Muscle of leg (tissue), 11 donors: ENCODE data around the gene NDUFS2. TPM values are rescaled to one million over a fixed set of nuclear protein-coding genes. Genes with fewer than 3 reads are reported as not detected.

Experiments
- DNase-seq: peaks from one replicate; pipeline ENCODE4 v3.0.0; 2013
- H3K27ac ChIP-seq: one replicate; pipeline ENCODE4 v1.5.1; 2013; ENCODE audit warnings: mild to moderate bottlenecking, low read length, control low read depth
- H3K27me3 ChIP-seq: one replicate; pipeline ENCODE4 v1.6.1; 2013; ENCODE audit warnings: low read length; ENCODE audit not compliant: control insufficient read depth, insufficient read depth
- H3K36me3 ChIP-seq: one replicate; pipeline ENCODE4 v1.6.1; 2013; ENCODE audit warnings: low read length; ENCODE audit not compliant: control insufficient read depth, insufficient read depth
- H3K4me1 ChIP-seq: one replicate; pipeline ENCODE4 v1.6.1; 2013; ENCODE audit warnings: low read length; ENCODE audit not compliant: control insufficient read depth, insufficient read depth
- H3K4me3 ChIP-seq: one replicate; pipeline ENCODE4 v1.5.1; 2013; ENCODE audit warnings: low read length, control low read depth
- H3K9me3 ChIP-seq: replicated peaks from 2 replicates; pipeline ENCODE4 v1.6.1; 2013; ENCODE audit warnings: low read depth, low read length; ENCODE audit not compliant: control insufficient read depth
- WGBS: methylation state at CpG from one replicate; pipeline ENCODE4 v1.1.5; 2013; ENCODE audit warnings: missing lambda C conversion rate; ENCODE audit not compliant: insufficient coverage; 5-methylcytosine and 5-hydroxymethylcytosine counted together
- polyA plus RNA-seq, 8 donors: library from polyadenylated mRNA; unstranded; fragments of 120-200 nt; gene quantifications; one replicate each; pipeline versions ENCODE4 v1.2.1 to v1.2.3, GENCODE V29; 2013; ENCODE audit warnings: inconsistent platforms in 1 of 8, low replicate concordance in 1 of 8; ENCODE audit not compliant: insufficient read length in 8 of 8, insufficient read depth in 1 of 8
- total RNA-seq: library from RNA; stranded (reverse); fragments of 120-200 nt; gene quantifications from one replicate; pipeline ENCODE4 v1.2.4, GENCODE V29; 2013

NDUFS2 gene
- total and polyA plus RNA-seq, 9 donors = 84.4 to 163 (median 146) TPM

DNA sequence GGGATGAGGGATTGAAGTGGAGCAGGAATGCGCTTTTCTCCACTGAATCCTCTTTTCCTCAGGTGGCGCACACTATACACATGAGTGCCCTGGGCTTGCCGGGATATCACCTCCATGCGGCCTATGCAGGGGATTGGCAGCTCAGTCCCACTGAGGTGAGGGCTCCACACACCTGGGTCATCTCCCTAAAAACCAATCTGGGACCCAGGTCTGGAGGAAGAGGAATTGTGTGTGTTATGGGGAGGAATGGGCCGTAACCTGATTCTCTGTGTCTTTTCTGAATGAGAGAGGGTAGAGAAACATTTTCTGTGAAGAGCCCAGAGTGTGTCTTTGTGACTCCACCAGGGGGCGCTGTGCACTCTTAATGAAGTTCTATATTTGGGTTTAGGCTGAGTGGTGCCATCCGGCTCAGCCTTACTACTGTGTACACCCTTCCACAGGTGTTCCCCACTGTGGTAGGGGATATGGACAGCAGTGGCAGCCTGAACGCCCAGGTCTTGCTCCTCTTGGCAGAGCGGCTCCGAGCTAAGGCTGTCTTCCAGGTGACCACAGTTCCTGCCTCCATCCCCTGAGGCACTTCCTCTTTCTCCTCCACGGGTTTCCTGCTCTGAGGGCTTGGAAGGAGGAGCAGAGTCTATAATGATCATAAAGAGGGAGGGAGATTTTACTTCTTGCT lies 25.2 kb downstream of the NDUFS2 start:
- WGBS = 58% methylated on average over 4 of the region's 11 CpGs
- H3K27me3 ChIP-seq = no peaks in the 10 kb centered on the region
- H3K36me3 ChIP-seq = peaks cover 22% of the 10 kb centered on the region
- peaks cover 27% of the 10 kb centered on the region for H3K4me1 ChIP-seq
- peak; percentile 80 for DNase-seq
- H3K9me3 ChIP-seq = no peaks in the 10 kb centered on the region
- no peak overlapping the region for H3K4me3 ChIP-seq
- H3K27ac ChIP-seq = peak overlapping the region; percentile 47

DNA sequence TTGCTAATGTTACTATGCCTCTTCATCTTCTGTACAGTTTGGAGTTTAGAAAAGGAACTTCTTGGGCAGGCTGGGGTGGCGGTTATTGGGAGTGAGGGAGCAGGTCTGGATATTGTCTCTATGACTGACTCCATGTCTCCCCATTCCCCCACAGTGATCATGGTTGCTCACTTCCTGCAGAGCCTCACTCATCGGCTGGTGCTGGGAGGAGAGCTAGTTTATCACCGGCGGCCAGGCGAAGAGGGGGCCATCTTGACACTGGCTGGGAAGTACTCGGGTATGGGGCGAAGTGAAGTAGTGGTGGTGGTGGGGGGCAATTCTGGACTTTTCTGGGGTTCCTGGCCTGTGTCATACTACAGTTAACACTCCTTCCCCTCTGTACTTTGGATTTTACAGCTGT lies 25.9 kb downstream of the NDUFS2 start:
- no CpG with 5 or more reads among the region's 7 CpGs for WGBS
- DNase-seq = no peak
- H3K27me3 ChIP-seq = no peaks in the 10 kb centered on the region
- no peaks in the 10 kb centered on the region for H3K9me3 ChIP-seq
- H3K27ac ChIP-seq = no peak overlapping the region
- peaks cover 27% of the 10 kb centered on the region for H3K4me1 ChIP-seq
- H3K4me3 ChIP-seq = no peak overlapping the region
- peaks cover 22% of the 10 kb centered on the region for H3K36me3 ChIP-seq

DNA sequence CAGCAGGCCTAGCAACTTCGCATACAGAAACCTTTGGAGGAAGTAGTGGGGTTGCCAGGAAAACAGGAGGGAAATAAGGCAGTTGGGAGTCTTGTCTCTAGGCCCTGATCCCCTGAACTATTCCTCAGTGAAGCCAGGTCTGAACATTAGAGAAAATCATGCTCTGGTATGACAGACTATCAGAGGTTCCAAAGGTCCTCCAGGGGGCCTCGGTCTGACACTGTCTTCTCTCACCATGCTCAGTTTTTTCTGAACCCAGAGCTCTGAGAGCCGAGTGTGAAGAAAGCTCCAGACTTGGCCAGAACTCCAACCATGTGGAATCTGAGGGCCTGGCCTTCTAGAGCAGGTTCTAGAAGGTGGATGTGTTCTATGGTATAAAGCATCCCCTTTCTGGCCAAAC lies 27.7 kb downstream of the NDUFS2 start:
- peaks cover 22% of the 10 kb centered on the region for H3K36me3 ChIP-seq
- H3K9me3 ChIP-seq = no peaks in the 10 kb centered on the region
- no peak overlapping the region for H3K4me3 ChIP-seq
- DNase-seq = no peak
- H3K27ac ChIP-seq = no peak overlapping the region
- H3K4me1 ChIP-seq = peaks cover 27% of the 10 kb centered on the region
- WGBS = no CpG with 5 or more reads among the region's 3 CpGs
- no peaks in the 10 kb centered on the region for H3K27me3 ChIP-seq

DNA sequence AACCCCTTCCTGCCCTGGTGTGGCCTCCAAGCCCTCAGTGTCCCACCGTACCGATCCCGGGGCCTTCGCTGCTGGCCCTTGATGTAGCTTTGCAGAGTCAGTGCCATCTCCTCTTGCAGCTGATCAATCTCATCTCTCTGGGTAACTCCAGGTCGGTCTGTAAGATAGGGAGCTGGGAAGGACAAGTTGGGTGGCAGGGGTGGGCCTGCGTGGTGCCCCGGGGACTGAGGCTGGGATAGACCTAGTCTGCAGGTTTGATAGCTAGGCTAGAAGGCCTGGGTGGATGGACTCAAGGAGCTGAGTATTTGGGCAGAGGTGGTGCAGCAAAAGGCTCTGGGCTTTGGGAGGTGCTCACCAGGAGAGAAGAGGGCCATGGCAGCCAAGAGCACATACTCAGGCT lies 28.6 kb downstream of the NDUFS2 start:
- peaks cover 22% of the 10 kb centered on the region for H3K36me3 ChIP-seq
- H3K27ac ChIP-seq = no peak overlapping the region
- H3K9me3 ChIP-seq = no peaks in the 10 kb centered on the region
- WGBS = 91% methylated on average over 7 of the region's 7 CpGs
- no peak overlapping the region for H3K4me3 ChIP-seq
- no peak for DNase-seq
- H3K27me3 ChIP-seq = no peaks in the 10 kb centered on the region
- H3K4me1 ChIP-seq = peaks cover 20% of the 10 kb centered on the region

DNA sequence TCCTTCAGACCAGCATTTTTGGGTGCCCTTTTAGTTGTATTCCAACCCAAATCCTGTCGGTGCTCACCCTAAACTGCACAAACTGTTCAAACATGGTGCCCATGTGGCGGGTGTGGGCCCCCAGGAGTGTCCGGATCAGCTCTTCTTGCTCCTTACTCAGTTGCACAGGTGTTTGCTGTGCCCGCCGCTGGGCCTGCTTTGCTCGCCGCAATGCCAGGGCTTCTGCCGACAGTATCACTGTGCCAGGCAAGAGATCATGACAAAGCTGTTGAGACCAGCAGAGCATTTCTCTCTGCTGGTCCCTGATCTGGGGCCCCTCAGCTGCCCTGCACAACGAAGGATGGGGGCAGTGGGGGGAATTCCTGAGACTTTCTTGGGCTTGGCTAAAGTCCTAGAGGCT lies 30.9 kb downstream of the NDUFS2 start:
- no peaks in the 10 kb centered on the region for H3K9me3 ChIP-seq
- 94% methylated on average over 6 of the region's 9 CpGs for WGBS
- H3K36me3 ChIP-seq = peaks cover 20% of the 10 kb centered on the region
- no peak for DNase-seq
- H3K4me3 ChIP-seq = no peak overlapping the region
- no peaks in the 10 kb centered on the region for H3K4me1 ChIP-seq
- H3K27ac ChIP-seq = no peak overlapping the region
- H3K27me3 ChIP-seq = peaks cover 4% of the 10 kb centered on the region

DNA sequence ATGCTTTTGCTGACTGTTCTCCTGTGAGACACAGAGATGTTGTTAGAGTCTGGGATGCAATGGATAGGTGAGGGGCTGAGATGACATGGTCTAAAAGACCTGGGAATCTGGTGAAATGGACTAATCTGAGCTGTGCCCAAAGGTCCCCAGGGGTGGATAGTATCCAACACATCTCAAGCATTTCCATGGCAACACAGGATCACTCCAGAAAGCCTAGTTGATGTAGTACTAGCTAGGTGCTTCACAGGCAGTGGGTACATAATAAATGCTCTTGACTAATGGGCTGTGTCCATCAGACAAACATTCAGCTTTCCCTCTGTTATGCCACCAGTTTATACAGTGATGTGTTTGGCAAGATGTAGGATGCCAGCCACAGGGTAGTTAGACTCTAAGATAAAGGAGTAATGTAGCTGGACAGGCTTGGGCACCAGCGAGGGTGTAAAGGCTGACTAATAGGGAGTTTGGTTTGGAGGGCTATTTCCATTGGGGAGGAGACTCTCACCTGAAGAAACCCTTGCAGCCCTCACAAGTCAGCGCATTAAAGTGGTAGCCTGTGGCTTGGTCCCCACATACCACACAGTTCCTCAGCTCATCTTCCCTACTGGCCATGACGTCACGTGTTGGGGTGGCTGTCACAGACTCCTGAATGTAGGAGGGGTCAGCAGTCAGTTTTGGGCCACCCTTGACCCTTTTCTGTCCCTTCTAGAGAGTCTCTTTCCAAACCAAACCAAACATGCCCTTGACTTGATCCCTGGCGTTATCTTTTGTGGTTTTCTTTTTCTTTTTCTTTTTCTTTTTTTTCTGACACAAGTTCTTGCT lies 34.0 kb downstream of the NDUFS2 start:
- Histone ChIP-seq H3K9me3 (no peaks in the 10 kb centered on the region), H3K27me3 (peaks cover 4% of the 10 kb centered on the region), H3K4me3 (no peak overlapping the region), H3K27ac (no peak overlapping the region), H3K4me1 (no peaks in the 10 kb centered on the region), H3K36me3 (no peaks in the 10 kb centered on the region)
- no peak for DNase-seq
- WGBS = 67% methylated on average over 3 of the region's 5 CpGs

DNA sequence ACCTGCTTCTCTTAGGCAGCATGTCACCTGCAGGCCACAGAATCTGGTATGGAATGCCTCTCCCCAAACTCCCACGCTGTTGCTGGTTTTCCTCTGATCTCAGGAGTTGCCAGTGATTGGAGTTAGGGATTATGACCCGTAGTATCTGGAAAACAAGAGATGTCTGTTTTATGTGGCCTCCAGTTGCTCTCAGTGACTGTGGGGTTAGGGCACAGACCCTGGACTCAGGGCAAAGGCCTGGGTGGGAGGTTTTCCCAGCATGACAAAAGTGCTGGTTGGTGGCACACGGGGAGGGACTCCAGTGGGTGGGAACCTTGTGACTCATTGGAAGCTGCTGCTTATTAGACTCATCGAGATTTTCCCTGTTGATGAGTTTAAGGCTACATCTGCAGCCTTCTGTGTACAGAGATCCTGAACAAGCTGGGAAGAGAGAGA lies 35.9 kb downstream of the NDUFS2 start, which contains the start of gene NR1I3:
NR1I3 (minus strand) TSS at position 165 of the 435 bp plus-strand sequence. CDS start 1,638 bp downstream, outside the sequence.
- no peak within 1 kb of the TSS for H3K4me3 ChIP-seq
- no peaks in the 10 kb centered on the region for H3K36me3 ChIP-seq
- no peak within 1 kb of the TSS for H3K27ac ChIP-seq
- 47% methylated on average over 3 of the region's 4 CpGs for WGBS
- H3K27me3 ChIP-seq = peaks cover 4% of the 10 kb centered on the region
- no peaks in the 10 kb centered on the region for H3K4me1 ChIP-seq
- H3K9me3 ChIP-seq = no peaks in the 10 kb centered on the region
- no peak for DNase-seq

DNA sequence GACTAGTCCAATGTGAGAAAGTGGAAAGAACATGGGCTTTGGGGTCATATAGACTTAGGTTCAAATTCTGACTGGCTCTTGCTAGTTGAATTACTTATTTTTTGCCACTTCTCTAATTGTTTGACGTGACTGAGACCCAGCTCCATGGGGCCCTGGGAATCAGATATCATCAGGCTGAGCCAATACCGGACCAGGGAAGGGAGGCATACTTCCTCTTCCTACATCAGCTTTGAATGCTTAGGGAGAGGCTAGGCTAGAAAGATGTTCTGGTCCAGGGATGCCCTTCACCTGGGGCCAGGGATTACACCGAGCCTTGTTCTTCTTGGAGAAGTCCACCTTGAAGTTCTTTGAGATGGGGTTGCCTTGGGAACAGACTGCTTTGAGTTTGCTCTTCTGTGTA lies 39.5 kb downstream of the NDUFS2 start:
- H3K27ac ChIP-seq = no peak overlapping the region
- DNase-seq = no peak
- H3K4me3 ChIP-seq = no peak overlapping the region
- H3K9me3 ChIP-seq = no peaks in the 10 kb centered on the region
- H3K36me3 ChIP-seq = no peaks in the 10 kb centered on the region
- WGBS = no CpG with 5 or more reads among the region's 3 CpGs
- no peaks in the 10 kb centered on the region for H3K27me3 ChIP-seq
- no peaks in the 10 kb centered on the region for H3K4me1 ChIP-seq

DNA sequence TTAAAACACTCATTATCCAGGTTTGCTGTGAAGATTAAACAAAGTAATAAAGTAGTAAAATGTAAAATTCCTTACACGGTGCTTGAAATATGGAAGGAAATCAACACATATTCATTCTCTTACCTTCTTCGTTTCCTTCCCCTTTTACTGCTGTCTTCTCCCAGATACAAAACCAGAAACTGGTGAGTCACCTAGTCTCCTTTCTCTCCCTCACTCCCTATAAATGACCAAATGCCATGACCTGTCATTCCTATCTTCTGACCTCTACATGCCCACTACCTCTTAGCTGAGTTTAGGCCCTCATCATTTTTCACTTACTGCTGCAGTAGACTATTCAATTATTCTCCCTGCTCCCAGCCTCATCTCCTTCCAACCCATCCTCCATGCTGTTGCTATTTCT lies 40.1 kb downstream of the NDUFS2 start:
- WGBS = 67% methylated on average over 2 of the region's 2 CpGs
- no peaks in the 10 kb centered on the region for H3K36me3 ChIP-seq

DNA sequence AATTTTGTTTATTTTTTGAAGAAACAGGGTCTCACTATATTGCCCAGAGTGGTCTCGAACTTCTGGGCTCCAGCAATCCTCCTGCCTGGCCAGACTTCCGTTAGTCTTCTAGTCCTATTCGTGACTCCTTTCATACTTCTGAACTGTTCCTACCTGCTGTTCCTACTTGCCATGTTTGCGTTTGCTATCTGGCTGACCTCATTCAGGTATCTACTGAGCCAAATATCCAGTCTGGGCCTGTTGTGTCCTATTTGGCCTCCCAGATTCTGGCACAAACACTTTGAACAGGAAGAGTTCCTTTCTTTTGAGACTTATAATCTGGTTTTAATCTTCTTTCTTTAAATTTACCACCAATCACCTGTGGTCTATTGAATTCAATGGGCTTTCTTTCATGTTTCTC lies 42.7 kb downstream of the NDUFS2 start:
- H3K36me3 ChIP-seq = no peaks in the 10 kb centered on the region
- H3K9me3 ChIP-seq = no peaks in the 10 kb centered on the region
- H3K27me3 ChIP-seq = no peaks in the 10 kb centered on the region
- H3K4me3 ChIP-seq = no peak overlapping the region
- H3K4me1 ChIP-seq = no peaks in the 10 kb centered on the region
- DNase-seq = no peak
- no peak overlapping the region for H3K27ac ChIP-seq
- 85% methylated on average over 4 of the region's 4 CpGs for WGBS

More for the DNA sequence above, 40.1 kb downstream of the NDUFS2 start:
- H3K4me1 ChIP-seq = no peaks in the 10 kb centered on the region
- no peaks in the 10 kb centered on the region for H3K27me3 ChIP-seq
- H3K4me3 ChIP-seq = no peak overlapping the region
- no peaks in the 10 kb centered on the region for H3K9me3 ChIP-seq
- no peak overlapping the region for H3K27ac ChIP-seq
- no peak for DNase-seq
